SK-N-SH treated with all-trans-retinoic acid at 6 μM for 48 hours (cell line): Measurements from ENCODE around the gene CSF3R.
A peak's percentile ranks its signal among the peaks of the same experiment; 100 is the strongest.

ENCODE experiments used
- ATAC-seq: fragments of 200-7000 bp; cut with Tn5 transposase; 3 replicates; pipeline ENCODE4 v1.9.1; 2020; ENCODE audit warnings: mild to moderate bottlenecking, moderate library complexity
- ARNTL ChIP-seq: fragments of 450-650 bp; formaldehyde crosslinking; IDR thresholded peaks from 2 replicates; pipeline ENCODE4 v1.5.0; 2020; ENCODE audit warnings: low read depth, mild to moderate bottlenecking, moderate library complexity, borderline replicate concordance
- BACH2 ChIP-seq: fragments of 250-450 bp; sonication (Bioruptor Pico); IDR thresholded peaks from 2 replicates; pipeline ENCODE4 v1.9.0; 2021; ENCODE audit warnings: mild to moderate bottlenecking, borderline replicate concordance
- CSDC2 ChIP-seq: fragments of 250-450 bp; sonication (Bioruptor Pico); IDR thresholded peaks from 2 replicates; pipeline ENCODE4 v1.5.0; 2020; ENCODE audit warnings: mild to moderate bottlenecking, moderate library complexity
- CSRNP3 ChIP-seq: fragments of 250-450 bp; sonication (Bioruptor Pico); IDR thresholded peaks from 2 replicates; pipeline ENCODE4 v1.5.1; 2021; ENCODE audit warnings: mild to moderate bottlenecking, moderate library complexity
- ESRRG ChIP-seq: fragments of 250-450 bp; sonication (Bioruptor Pico); IDR thresholded peaks from 2 replicates; pipeline ENCODE4 v1.6.1; 2021; ENCODE audit warnings: mild to moderate bottlenecking
- GLIS3 ChIP-seq: fragments of 250-450 bp; sonication (Bioruptor Pico); IDR thresholded peaks from 2 replicates; pipeline ENCODE4 v1.5.0; 2020; ENCODE audit warnings: mild to moderate bottlenecking, moderate library complexity
- ISL1 ChIP-seq: fragments of 250-450 bp; sonication (Bioruptor Pico); IDR thresholded peaks from 2 replicates; pipeline ENCODE4 v2.1.2; 2022; ENCODE audit warnings: mild to moderate bottlenecking, moderate library complexity
- PATZ1 ChIP-seq: fragments of 250-450 bp; sonication (Bioruptor Pico); IDR thresholded peaks from 2 replicates; pipeline ENCODE4 v1.8.0; 2020; ENCODE audit warnings: mild to moderate bottlenecking, moderate library complexity, borderline replicate concordance
- PPARA ChIP-seq: fragments of 250-450 bp; sonication (Bioruptor Pico); IDR thresholded peaks from 2 replicates; pipeline ENCODE4 v1.5.0; 2020; ENCODE audit warnings: mild to moderate bottlenecking, borderline replicate concordance
- RARB ChIP-seq: fragments of 250-450 bp; sonication (Bioruptor Pico); IDR thresholded peaks from 2 replicates; pipeline ENCODE4 v1.8.0; 2021; ENCODE audit warnings: mild to moderate bottlenecking, moderate library complexity
- SNAI2 ChIP-seq: fragments of 250-450 bp; sonication (Bioruptor Pico); IDR thresholded peaks from 2 replicates; pipeline ENCODE4 v1.5.0; 2020; ENCODE audit warnings: mild to moderate bottlenecking, moderate library complexity
- TCF4 ChIP-seq: fragments of 250-450 bp; sonication (Bioruptor Pico); IDR thresholded peaks from 2 replicates; pipeline ENCODE4 v1.8.0; 2021; ENCODE audit warnings: mild to moderate bottlenecking, moderate library complexity, borderline replicate concordance
- TOX ChIP-seq: fragments of 250-450 bp; sonication (Bioruptor Pico); IDR thresholded peaks from 2 replicates; pipeline ENCODE4 v1.8.0; 2021; ENCODE audit warnings: mild to moderate bottlenecking, moderate library complexity, borderline replicate concordance
- ZC3H10 ChIP-seq: fragments of 250-450 bp; sonication (Bioruptor Pico); IDR thresholded peaks from 2 replicates; pipeline ENCODE4 v1.5.1; 2021; ENCODE audit warnings: mild to moderate bottlenecking, moderate library complexity
- ZFP3 ChIP-seq: fragments of 250-450 bp; sonication (Bioruptor Pico); IDR thresholded peaks from 2 replicates; pipeline ENCODE4 v1.5.0; 2020; ENCODE audit warnings: mild to moderate bottlenecking, moderate library complexity
- ZFP30 ChIP-seq: fragments of 450-650 bp; formaldehyde crosslinking; IDR thresholded peaks from 2 replicates; pipeline ENCODE4 v1.5.0; 2022; ENCODE audit warnings: mild to moderate bottlenecking, moderate library complexity
- ZNF565 ChIP-seq: fragments of 450-650 bp; formaldehyde crosslinking; conservative IDR thresholded peaks from 2 replicates; pipeline ENCODE4 v1.5.0; 2020; ENCODE audit warnings: low read depth, mild to moderate bottlenecking, moderate library complexity
- ZNF70 ChIP-seq: fragments of 450-650 bp; formaldehyde crosslinking; IDR thresholded peaks from 2 replicates; pipeline ENCODE4 v1.5.0; 2020; ENCODE audit warnings: mild to moderate bottlenecking, moderate library complexity
- ZNF8 ChIP-seq: fragments of 450-650 bp; formaldehyde crosslinking; IDR thresholded peaks from 2 replicates; pipeline ENCODE4 v1.5.0; 2020; ENCODE audit warnings: mild to moderate bottlenecking, moderate library complexity
- TF ChIP-seq, protein P1 (sequence below): fragments of 250-450 bp; sonication (Bioruptor Pico); IDR thresholded peaks from 2 replicates; pipeline ENCODE4 v1.8.0; 2021; ENCODE audit warnings: low read depth, mild to moderate bottlenecking, moderate library complexity, borderline replicate concordance
- TF ChIP-seq, protein P2 (sequence below): fragments of 250-450 bp; sonication (Bioruptor Pico); IDR thresholded peaks from 2 replicates; pipeline ENCODE4 v1.5.0; 2020; ENCODE audit warnings: mild to moderate bottlenecking, moderate library complexity

CSF3R gene

DNA sequence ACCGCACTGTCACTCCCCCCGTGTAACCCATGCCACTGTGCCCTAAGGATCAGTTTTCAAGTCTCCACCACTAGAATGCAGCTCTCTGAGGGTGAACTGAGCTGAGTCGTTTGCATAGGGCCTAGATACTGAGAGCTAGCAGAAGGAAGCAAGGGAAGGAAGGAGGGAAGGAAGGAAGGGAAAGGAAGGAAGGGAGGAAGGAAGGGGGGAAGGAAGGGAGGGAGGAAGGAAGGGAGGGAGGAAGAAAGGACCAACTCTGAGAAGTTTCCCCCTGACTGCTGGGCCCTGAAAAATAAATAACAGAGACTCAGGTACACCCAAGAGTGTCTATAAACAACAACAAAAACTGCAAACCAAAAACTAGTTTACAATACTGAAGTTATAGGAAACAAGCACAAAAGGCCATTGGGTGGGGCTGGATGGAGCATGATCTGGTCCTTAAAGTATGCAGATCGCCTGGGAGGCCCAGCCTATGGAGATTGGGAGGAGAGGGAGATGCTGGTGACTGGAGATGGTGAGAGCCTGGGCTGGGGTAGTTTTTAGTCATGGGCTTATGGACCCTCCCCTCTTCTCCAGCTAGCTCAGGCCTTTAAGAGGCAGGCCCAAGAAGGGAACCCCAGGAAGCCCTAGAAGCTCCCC is 16.9 kb downstream of the CSF3R start:
- no peak for TF ChIP-seq SNAI2 (CRISPR knock-in tag)
- TF ChIP-seq ZFP30 (CRISPR knock-in tag), result no peak
- TF ChIP-seq ZNF70 (CRISPR knock-in tag), result no peak
- no peak for TF ChIP-seq TOX
- TF ChIP-seq ZC3H10 (CRISPR knock-in tag), result no peak
- TF ChIP-seq, protein P1, sequence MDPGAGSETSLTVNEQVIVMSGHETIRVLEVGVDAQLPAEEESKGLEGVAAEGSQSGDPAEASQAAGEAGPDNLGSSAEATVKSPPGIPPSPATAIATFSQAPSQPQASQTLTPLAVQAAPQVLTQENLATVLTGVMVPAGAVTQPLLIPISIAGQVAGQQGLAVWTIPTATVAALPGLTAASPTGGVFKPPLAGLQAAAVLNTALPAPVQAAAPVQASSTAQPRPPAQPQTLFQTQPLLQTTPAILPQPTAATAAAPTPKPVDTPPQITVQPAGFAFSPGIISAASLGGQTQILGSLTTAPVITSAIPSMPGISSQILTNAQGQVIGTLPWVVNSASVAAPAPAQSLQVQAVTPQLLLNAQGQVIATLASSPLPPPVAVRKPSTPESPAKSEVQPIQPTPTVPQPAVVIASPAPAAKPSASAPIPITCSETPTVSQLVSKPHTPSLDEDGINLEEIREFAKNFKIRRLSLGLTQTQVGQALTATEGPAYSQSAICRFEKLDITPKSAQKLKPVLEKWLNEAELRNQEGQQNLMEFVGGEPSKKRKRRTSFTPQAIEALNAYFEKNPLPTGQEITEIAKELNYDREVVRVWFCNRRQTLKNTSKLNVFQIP (CRISPR knock-in tag), result no peak
- no peak for TF ChIP-seq ISL1 (CRISPR knock-in tag)
- ATAC-seq, result no peak

DNA sequence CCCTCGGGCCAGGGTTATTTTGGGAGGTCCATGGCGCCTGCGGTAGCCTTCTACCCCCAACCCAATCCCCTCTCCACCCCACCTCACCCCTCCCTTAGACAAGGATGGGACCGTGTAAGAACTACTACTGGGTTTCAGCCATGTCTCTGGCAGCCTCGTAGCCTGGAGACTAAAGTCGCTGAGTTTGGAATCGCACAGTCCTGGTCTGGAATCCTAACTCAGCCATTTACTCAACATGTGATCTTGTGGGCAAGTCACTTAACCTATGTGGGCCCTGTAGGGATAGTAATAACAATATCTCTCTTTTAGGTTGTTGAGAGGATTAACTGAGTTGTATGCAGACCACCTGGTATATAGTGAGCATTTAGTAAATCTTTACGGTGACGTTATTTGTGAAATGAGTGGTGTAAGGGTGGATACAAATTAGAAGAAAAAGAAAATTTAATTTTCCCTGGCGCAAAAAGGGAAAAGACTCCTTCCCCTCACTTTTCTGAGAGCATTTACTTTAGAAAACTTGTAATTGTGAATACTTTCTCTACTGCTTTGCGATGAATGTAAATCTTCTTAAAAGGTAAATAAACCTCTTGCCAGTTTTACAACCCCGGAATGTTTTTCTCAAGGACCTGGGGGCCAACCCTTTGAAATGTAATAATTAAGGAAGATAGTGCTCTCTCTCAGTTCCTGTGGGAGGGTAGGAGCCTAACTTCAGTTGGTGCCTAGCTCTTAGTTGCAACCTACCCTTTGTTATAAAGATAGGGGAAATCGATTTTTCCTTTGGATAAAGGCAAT is 17.9 kb downstream of the CSF3R start:
- peak; percentile 67 for ATAC-seq
- TF ChIP-seq GLIS3 (CRISPR knock-in tag) (no peak), RARB (CRISPR knock-in tag) (no peak), PATZ1 (CRISPR knock-in tag) (no peak), CSDC2 (CRISPR knock-in tag) (no peak), ZNF8 (CRISPR knock-in tag) (no peak), ARNTL (no peak), ESRRG (CRISPR knock-in tag) (no peak), ZFP3 (CRISPR knock-in tag) (no peak), CSRNP3 (CRISPR knock-in tag) (no peak), ZNF565 (CRISPR knock-in tag) (no peak), ZNF70 (CRISPR knock-in tag) (no peak), ZC3H10 (CRISPR knock-in tag) (no peak), BACH2 (CRISPR knock-in tag) (no peak), PPARA (CRISPR knock-in tag) (no peak), ISL1 (CRISPR knock-in tag) (no peak), TCF4 (no peak), SNAI2 (CRISPR knock-in tag) (no peak)
- TF ChIP-seq, all 23 proteins: peak for 0

DNA sequence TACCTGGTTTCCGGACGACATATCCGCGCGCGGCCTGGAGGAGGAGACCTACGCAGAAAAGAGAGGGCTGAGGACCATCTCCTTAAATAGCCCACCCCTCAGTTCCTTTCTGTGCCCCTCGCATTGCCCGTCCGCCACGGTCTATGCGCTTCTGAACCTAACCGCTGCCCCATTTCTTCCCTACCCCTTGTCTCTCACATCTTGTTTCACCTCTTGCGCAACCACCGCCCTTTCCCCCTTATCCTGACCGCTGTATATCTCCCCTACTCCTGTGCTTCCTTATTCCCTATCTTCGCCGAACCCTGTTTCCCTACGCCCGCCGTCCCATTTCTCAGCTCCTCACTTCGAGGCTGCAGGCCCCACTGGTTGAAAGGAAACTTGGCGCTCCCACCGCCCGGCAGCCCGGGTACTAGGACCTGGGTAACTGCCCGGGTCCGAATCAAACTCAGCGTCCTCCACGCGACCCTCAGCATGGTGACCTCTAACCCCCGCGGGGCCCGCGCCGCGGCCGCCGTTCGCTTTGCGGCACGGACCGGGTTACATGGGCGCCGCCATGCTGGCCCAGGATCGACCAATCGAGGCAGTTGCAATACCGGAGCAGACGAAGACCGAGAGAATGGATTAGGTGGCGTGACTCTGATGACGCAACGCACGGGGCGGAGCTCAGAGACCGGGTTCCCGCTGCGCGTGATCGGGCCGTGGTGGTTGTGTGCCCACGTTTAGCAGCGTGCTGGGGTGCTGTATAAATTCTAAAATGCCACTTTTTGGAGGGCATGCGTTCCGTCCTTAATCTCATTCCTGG is 18.7 kb downstream of the CSF3R start, which contains the start of gene MRPS15:
Gene MRPS15 (minus strand): TSS at position 582 of the 802 bp plus-strand sequence. CDS start 109 bp downstream, at position 473.
- ATAC-seq, result peak; percentile 98

DNA sequence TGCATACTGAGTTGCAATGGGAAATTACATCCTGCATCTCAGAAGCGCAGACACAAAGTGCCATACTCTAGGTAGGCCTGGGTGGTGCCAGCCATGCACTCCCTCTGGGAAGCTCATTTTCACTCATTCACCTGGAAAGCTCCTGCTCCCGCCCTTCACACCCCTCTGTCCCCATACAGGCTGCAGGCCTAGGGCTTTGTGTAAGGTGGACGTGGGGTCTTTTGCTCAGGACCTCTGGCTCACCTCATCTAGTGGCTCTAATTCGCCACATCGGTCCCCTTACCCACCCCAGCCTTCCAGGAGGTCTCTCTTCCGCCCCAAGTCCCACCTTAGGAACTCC is 19.3 kb downstream of the CSF3R start:
- TF ChIP-seq ZNF565 (CRISPR knock-in tag), result no peak
- TF ChIP-seq ZFP30 (CRISPR knock-in tag), result no peak
- TF ChIP-seq, protein P2, sequence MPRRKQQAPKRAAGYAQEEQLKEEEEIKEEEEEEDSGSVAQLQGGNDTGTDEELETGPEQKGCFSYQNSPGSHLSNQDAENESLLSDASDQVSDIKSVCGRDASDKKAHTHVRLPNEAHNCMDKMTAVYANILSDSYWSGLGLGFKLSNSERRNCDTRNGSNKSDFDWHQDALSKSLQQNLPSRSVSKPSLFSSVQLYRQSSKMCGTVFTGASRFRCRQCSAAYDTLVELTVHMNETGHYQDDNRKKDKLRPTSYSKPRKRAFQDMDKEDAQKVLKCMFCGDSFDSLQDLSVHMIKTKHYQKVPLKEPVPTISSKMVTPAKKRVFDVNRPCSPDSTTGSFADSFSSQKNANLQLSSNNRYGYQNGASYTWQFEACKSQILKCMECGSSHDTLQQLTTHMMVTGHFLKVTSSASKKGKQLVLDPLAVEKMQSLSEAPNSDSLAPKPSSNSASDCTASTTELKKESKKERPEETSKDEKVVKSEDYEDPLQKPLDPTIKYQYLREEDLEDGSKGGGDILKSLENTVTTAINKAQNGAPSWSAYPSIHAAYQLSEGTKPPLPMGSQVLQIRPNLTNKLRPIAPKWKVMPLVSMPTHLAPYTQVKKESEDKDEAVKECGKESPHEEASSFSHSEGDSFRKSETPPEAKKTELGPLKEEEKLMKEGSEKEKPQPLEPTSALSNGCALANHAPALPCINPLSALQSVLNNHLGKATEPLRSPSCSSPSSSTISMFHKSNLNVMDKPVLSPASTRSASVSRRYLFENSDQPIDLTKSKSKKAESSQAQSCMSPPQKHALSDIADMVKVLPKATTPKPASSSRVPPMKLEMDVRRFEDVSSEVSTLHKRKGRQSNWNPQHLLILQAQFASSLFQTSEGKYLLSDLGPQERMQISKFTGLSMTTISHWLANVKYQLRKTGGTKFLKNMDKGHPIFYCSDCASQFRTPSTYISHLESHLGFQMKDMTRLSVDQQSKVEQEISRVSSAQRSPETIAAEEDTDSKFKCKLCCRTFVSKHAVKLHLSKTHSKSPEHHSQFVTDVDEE (CRISPR knock-in tag), result no peak
- no peak for TF ChIP-seq TOX
- no peak for TF ChIP-seq BACH2 (CRISPR knock-in tag)
- no peak for TF ChIP-seq ZC3H10 (CRISPR knock-in tag)
- ATAC-seq, result no peak; the same call in 2 of the 3 replicates

More for the DNA sequence above, 18.7 kb downstream of the CSF3R start, which contains the start of gene MRPS15:
- TF ChIP-seq CSDC2 (CRISPR knock-in tag) (0 out of 2 replicates have a peak, but pooled peaks have one; percentile 34), PPARA (CRISPR knock-in tag) (no peak)
